HFFc6 (cell line): ENCODE results near the gene C10orf95. TPM values are rescaled to one million over a fixed set of nuclear protein-coding genes. Genes with fewer than 3 reads are reported as not detected.
A peak's percentile ranks its signal among the peaks of the same experiment; 100 is the strongest.

ENCODE experiments used
- DNase-seq: peaks from one replicate; pipeline ENCODE4 v3.0.0-alpha.2; 2018
- H3K27ac Mint-ChIP-seq: 2 replicates; pipeline ENCODE4 v1.8.0; 2020; ENCODE audit warnings: mild to moderate bottlenecking, mixed read lengths
- H3K27me3 Mint-ChIP-seq: 2 replicates; pipeline ENCODE4 v1.8.0; 2021; ENCODE audit warnings: mild to moderate bottlenecking, moderate library complexity, mixed read lengths; ENCODE audit not compliant: insufficient read depth
- H3K36me3 Mint-ChIP-seq: 2 replicates; pipeline ENCODE4 v1.8.0; 2021; ENCODE audit warnings: low read depth, mixed read lengths
- H3K4me1 Mint-ChIP-seq: 2 replicates; pipeline ENCODE4 v1.8.0; 2020; ENCODE audit warnings: low read depth, mixed read lengths
- H3K4me3 Mint-ChIP-seq: 2 replicates; pipeline ENCODE4 v1.8.0; 2020; ENCODE audit warnings: mild to moderate bottlenecking, moderate library complexity, mixed read lengths
- H3K9me3 Mint-ChIP-seq: 2 replicates; pipeline ENCODE4 v1.8.0; 2020; ENCODE audit warnings: mild to moderate bottlenecking, mixed read lengths
- total RNA-seq, 6 experiments: library from RNA; stranded (reverse); fragmentation: NEBNext Ultra II Directional; extraction: Animal tissue kit (Norgen Biotek cat#: 25700); gene quantifications; 2 replicates in 1 of 6; 3 replicates in 5 of 6; pipeline ENCODE4 v1.2.3, GENCODE V29; 2021
- TF ChIP-seq, protein P1 (sequence below): fragments of 200-600 bp; sonication (generic); IDR thresholded peaks from 2 replicates; pipeline ENCODE4 v1.5.0; 2021; ENCODE audit warnings: antibody characterized with exemption, mild to moderate bottlenecking

Gene C10orf95
- total RNA-seq, 6 experiments from 2014 or later: 0.12 TPM; not detected in 5

DNA sequence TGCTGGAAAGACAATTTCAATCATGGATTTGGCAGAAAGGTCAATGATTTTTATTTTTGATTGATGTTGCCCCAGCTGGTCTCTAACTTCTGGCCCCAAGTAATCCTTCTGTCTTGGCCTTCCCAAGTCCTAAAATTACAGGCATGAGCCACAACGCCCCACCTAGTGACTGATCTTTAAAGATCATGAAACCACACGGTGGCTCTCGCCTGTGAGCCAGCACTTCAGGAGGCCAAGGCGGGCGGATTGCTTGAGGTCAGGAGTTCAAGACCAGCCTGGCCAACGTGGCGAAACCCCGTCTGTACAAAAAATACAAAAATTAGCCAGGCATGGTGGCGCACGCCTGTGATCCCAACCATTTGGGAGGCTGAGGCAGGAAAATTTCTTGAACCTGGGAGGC lies 12.6 kb upstream of the C10orf95 start:
- Mint-ChIP-seq H3K27me3 (peaks cover 3% of the 10 kb centered on the region), H3K4me3 (no peak overlapping the region)

DNA sequence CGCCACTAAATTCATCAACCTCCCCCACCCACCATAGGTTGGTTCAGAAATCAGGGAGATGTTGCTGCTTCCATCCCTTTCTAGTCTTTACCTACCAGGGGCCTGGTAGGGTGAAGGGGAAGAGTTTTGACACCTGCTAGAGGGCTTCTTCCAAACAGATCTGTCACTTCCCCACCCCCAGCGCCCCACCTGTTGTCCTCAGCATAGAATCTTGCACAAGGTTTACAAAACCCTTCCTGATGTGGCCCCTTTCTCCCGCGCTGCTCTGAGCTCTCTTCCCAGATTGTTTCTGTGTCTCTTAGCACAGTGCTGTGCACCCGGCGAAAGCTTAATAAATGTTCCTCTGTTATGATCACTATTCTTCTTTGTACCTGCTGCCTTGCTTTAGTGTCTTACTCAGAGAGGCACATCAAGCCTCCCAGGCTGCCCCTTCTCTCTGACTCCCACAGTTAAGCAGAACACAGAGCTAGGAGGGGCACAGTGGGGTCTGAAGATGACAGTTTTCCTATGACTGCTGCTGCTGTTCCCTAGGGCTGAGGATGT lies 11.2 kb upstream of the C10orf95 start:
- peak overlapping the region; percentile 89; the same call in 1 of the 2 replicates for H3K4me3 Mint-ChIP-seq

More for the DNA sequence above, 12.6 kb upstream of the C10orf95 start:
- H3K4me1 Mint-ChIP-seq: peaks cover 22% of the 10 kb centered on the region
- TF ChIP-seq, protein P1, sequence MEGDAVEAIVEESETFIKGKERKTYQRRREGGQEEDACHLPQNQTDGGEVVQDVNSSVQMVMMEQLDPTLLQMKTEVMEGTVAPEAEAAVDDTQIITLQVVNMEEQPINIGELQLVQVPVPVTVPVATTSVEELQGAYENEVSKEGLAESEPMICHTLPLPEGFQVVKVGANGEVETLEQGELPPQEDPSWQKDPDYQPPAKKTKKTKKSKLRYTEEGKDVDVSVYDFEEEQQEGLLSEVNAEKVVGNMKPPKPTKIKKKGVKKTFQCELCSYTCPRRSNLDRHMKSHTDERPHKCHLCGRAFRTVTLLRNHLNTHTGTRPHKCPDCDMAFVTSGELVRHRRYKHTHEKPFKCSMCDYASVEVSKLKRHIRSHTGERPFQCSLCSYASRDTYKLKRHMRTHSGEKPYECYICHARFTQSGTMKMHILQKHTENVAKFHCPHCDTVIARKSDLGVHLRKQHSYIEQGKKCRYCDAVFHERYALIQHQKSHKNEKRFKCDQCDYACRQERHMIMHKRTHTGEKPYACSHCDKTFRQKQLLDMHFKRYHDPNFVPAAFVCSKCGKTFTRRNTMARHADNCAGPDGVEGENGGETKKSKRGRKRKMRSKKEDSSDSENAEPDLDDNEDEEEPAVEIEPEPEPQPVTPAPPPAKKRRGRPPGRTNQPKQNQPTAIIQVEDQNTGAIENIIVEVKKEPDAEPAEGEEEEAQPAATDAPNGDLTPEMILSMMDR: no peak
- DNase-seq: no peak
- no peaks in the 10 kb centered on the region for H3K36me3 Mint-ChIP-seq
- H3K9me3 Mint-ChIP-seq: no peaks in the 10 kb centered on the region
- H3K27ac Mint-ChIP-seq: no peak overlapping the region

DNA sequence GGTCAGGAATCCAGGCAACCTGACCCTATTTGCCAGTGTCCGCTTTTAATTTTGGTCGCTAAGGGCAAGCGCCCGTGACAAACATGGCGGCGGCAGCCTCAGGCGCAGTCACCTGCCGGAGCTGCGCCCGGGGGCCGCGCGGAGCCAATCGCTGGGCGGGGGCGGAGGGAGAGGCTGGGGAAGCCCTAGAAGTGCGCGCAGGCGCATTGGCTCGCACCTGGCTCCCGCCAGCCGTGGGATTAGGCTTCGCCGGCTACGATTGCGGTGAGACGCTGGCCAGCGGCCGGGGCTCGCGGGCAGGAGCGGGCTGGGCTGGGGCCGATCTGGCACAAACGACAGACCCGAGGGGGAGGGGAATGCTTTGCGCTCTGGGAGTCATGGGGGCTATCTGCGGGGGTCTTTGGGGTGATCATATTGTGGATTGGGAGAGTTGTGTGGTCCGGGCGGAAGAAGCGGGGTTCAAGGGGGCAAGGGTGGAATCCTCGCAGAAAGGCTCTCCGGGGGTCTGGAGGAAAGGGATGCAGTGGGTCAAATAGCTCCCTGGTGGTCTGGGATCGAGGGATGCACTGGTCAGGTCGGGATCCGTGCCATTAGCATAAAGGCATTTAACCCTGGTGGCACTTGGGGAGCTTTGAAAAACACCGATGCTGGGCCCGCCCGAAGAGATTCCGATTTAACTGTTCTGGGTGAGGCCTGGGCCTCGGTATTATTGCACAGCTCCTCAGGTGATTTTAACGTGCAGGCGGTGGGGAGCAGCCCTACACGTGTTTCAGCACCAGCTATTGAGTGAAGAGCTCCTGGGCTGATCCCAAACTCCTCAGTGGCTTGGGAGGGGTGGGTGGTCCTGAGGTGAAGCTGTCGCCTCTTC lies 10.1 kb upstream of the C10orf95 start:
- Mint-ChIP-seq H3K4me3 (peak overlapping the region; percentile 89), H3K4me1 (peaks cover 23% of the 10 kb centered on the region), H3K27ac (no peak overlapping the region), H3K9me3 (no peaks in the 10 kb centered on the region), H3K36me3 (no peaks in the 10 kb centered on the region), H3K27me3 (peaks cover 9% of the 10 kb centered on the region)
- TF ChIP-seq, protein P1: no peak
- DNase-seq: peak; percentile 60

More for the DNA sequence above, 11.2 kb upstream of the C10orf95 start:
- H3K27ac Mint-ChIP-seq: no peak overlapping the region
- no peak for DNase-seq
- peaks cover 22% of the 10 kb centered on the region for H3K4me1 Mint-ChIP-seq
- H3K36me3 Mint-ChIP-seq: no peaks in the 10 kb centered on the region
- H3K9me3 Mint-ChIP-seq: no peaks in the 10 kb centered on the region
- TF ChIP-seq, protein P1: no peak
- H3K27me3 Mint-ChIP-seq: peaks cover 8% of the 10 kb centered on the region

DNA sequence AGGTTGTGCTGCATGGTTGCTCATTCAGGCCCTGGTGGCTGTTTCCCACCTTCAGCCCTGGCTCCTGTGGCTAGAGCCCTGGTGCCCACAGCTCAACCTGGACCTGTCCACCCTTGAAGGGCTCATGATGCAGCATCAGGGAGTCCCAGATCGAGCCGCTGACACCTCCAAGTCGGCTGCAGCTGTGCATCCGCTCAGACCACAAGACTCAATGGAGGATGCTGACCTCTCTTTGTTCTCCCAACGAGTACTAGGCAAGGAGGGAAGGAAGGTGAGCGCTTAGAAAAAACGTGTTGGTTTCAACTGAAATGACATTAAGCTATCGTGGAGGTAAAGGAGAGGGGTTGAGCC lies 9.5 kb upstream of the C10orf95 start:
- TF ChIP-seq, protein P1: no peak
- no peak for DNase-seq
- H3K27me3 Mint-ChIP-seq: peaks cover 9% of the 10 kb centered on the region
- H3K4me3 Mint-ChIP-seq: peak overlapping the region; percentile 89
- peaks cover 29% of the 10 kb centered on the region for H3K4me1 Mint-ChIP-seq
- no peaks in the 10 kb centered on the region for H3K36me3 Mint-ChIP-seq
- no peak overlapping the region for H3K27ac Mint-ChIP-seq
- no peaks in the 10 kb centered on the region for H3K9me3 Mint-ChIP-seq

DNA sequence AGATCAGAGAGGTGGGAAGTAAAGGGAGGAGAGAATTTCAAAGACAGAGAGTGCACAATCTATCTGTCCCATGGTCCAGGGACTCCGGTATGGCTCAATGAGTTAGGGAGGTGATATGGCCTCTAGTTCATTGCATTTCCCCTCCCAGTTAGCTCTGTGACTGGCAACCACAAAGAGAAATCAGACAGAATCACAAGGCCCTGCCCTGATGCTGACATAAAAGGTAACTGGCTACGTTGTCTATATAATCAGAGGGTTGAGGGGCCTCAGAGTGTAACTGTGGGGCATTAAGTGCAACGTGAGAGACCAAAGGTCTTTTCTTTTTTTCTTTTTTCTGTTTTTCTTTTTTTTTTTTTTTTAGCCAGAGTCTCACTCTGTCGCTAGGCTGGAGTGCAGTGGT lies 7.3 kb upstream of the C10orf95 start:
- H3K27ac Mint-ChIP-seq: no peak overlapping the region
- peaks cover 8% of the 10 kb centered on the region for H3K27me3 Mint-ChIP-seq
- H3K4me3 Mint-ChIP-seq: no peak overlapping the region
- TF ChIP-seq, protein P1: no peak
- no peak for DNase-seq
- H3K9me3 Mint-ChIP-seq: no peaks in the 10 kb centered on the region
- H3K4me1 Mint-ChIP-seq: peaks cover 50% of the 10 kb centered on the region
- no peaks in the 10 kb centered on the region for H3K36me3 Mint-ChIP-seq
